GM18873 (cell line): ENCODE results near the gene C6orf132.

Experiments
- ATAC-seq: cut with Tn5 transposase; IDR thresholded peaks from one replicate; pipeline ENCODE4 v1.9.1; 2021; ENCODE audit warnings: mild to moderate bottlenecking, moderate library complexity, moderate number of reproducible peaks; ENCODE audit not compliant: unreplicated experiment, low FRiP score

C6orf132 gene

GRCh38 chr6:42138190-42138589 lies 4.2 kb downstream of the C6orf132 start:
- no peak for ATAC-seq

- ATAC-seq, result no peak
Measured at GRCh38 chr6:42137194-42137753, 5.1 kb downstream of the C6orf132 start.

GRCh38 chr6:42136508-42137193 lies 5.8 kb downstream of the C6orf132 start:
- no peak for ATAC-seq

- no peak for ATAC-seq
Measured at GRCh38 chr6:42135722-42136121, 6.7 kb downstream of the C6orf132 start.

- ATAC-seq, result no peak
Measured at GRCh38 chr6:42135161-42135560, 7.3 kb downstream of the C6orf132 start.

GRCh38 chr6:42133926-42134325 lies 8.5 kb downstream of the C6orf132 start:
- ATAC-seq, result no peak

- ATAC-seq, result no peak
Measured at GRCh38 chr6:42131531-42131930, 10.9 kb downstream of the C6orf132 start.

GRCh38 chr6:42129360-42129676 lies 13.1 kb downstream of the C6orf132 start:
- ATAC-seq, result no peak

GRCh38 chr6:42128460-42129359 lies 13.7 kb downstream of the C6orf132 start:
- ATAC-seq, result no peak

GRCh38 chr6:42125663-42126062 lies 16.8 kb downstream of the C6orf132 start:
- no peak for ATAC-seq

- no peak for ATAC-seq
Measured at GRCh38 chr6:42125231-42125630, 17.2 kb downstream of the C6orf132 start.

GRCh38 chr6:42124223-42124836 lies 18.1 kb downstream of the C6orf132 start:
- ATAC-seq, result no peak

GRCh38 chr6:42123379-42124103 lies 18.9 kb downstream of the C6orf132 start:
- ATAC-seq, result no peak

- no peak for ATAC-seq
Measured at GRCh38 chr6:42120895-42121865, 21.2 kb downstream of the C6orf132 start.

- ATAC-seq, result no peak
Measured at GRCh38 chr6:42118162-42119001, 24.0 kb downstream of the C6orf132 start.

- no peak for ATAC-seq
Measured at GRCh38 chr6:42117843-42118161, 24.6 kb downstream of the C6orf132 start.

- no peak for ATAC-seq
Measured at GRCh38 chr6:42113936-42114636, 28.3 kb downstream of the C6orf132 start.

- ATAC-seq, result no peak
Measured at GRCh38 chr6:42112351-42112750, 30.1 kb downstream of the C6orf132 start.
